IMR-90 (cell line): Measurements from ENCODE around the gene OSBP2. TPM values are rescaled to one million over a fixed set of nuclear protein-coding genes. Genes with fewer than 3 reads are reported as not detected.

Experiments
- ATAC-seq: fragments of 200-7000 bp; cut with Tn5 transposase; 2 replicates; pipeline ENCODE4 v1.9.1; 2020; ENCODE audit warnings: low read depth, mild to moderate bottlenecking, moderate library complexity
- BruUV-seq: library from RNA; stranded (reverse); fragments of 400-500 nt; replicated peaks from 2 replicates; lab custom pipeline; 2021; lab: Mats Ljungman, UMichigan
- CTCF ChIA-PET: fragments of 300-600 bp; formaldehyde crosslinking; extraction: SDS; loops from one replicate; lab custom pipeline; 2021; ENCODE audit warnings: antibody characterized with exemption; lab: Yijun Ruan, JAX
- POLR2A ChIA-PET: fragments of 300-600 bp; sonication (Branson Sonifier 250); formaldehyde crosslinking; loops from one replicate; lab custom pipeline; 2022; ENCODE audit warnings: antibody characterized with exemption; ENCODE audit not compliant: unreplicated experiment; lab: Charles Lee
- DNase-seq: peaks from one replicate; pipeline ENCODE4 v3.0.0; 2013
- H2AFZ ChIP-seq: replicated peaks from 2 replicates; pipeline ENCODE3; 2013; ENCODE audit warnings: low read length, mild to moderate bottlenecking; ENCODE audit not compliant: poor library complexity
- H2AK5ac ChIP-seq: 2 replicates; pipeline ENCODE4 v1.6.1; 2013; ENCODE audit warnings: low read depth, low read length, inconsistent platforms
- H2AK9ac ChIP-seq: replicated peaks from 2 replicates; pipeline ENCODE3; 2013; ENCODE audit warnings: mild to moderate bottlenecking, low read depth, low read length, moderate library complexity; ENCODE audit not compliant: poor library complexity
- H2BK120ac ChIP-seq: 2 replicates; pipeline ENCODE4 v1.6.1; 2013; ENCODE audit warnings: low read depth, low read length, inconsistent platforms
- H2BK15ac ChIP-seq: 3 replicates; pipeline ENCODE4 v1.6.1; 2013; ENCODE audit warnings: low read depth, low read length, inconsistent platforms
- H2BK20ac ChIP-seq: 2 replicates; pipeline ENCODE4 v1.6.1; 2013; ENCODE audit warnings: low read depth, mild to moderate bottlenecking, inconsistent platforms, low read length, moderate library complexity
- H2BK5ac ChIP-seq: 2 replicates; pipeline ENCODE4 v1.6.1; 2013; ENCODE audit warnings: mild to moderate bottlenecking, low read depth, low read length, inconsistent platforms; ENCODE audit not compliant: poor library complexity, severe bottlenecking
- H3K14ac ChIP-seq: replicated peaks from 2 replicates; pipeline ENCODE4 v1.6.1; 2013; ENCODE audit warnings: low read depth, low read length, inconsistent platforms
- H3K18ac ChIP-seq: 2 replicates; pipeline ENCODE4 v1.6.1; 2013; ENCODE audit warnings: low read depth, low read length, control low read depth
- H3K23ac ChIP-seq: 2 replicates; pipeline ENCODE4 v1.6.1; 2013; ENCODE audit warnings: low read depth, low read length, inconsistent platforms
- H3K27ac ChIP-seq: 2 replicates; pipeline ENCODE4 v1.5.1; 2013; ENCODE audit warnings: mild to moderate bottlenecking, control low read depth, low read length; ENCODE audit not compliant: insufficient read depth
- H3K27me3 ChIP-seq: 2 replicates; pipeline ENCODE4 v1.6.1; 2013; ENCODE audit warnings: low read length; ENCODE audit not compliant: control insufficient read depth, insufficient read depth
- H3K36me3 ChIP-seq: 2 replicates; pipeline ENCODE4 v1.6.1; 2013; ENCODE audit warnings: low read length, mixed read lengths; ENCODE audit not compliant: control insufficient read depth, insufficient read depth
- H3K4ac ChIP-seq: 2 replicates; pipeline ENCODE4 v1.6.1; 2013; ENCODE audit warnings: low read depth, low read length, inconsistent platforms
- H3K4me1 ChIP-seq: 2 replicates; pipeline ENCODE4 v1.6.1; 2013; ENCODE audit warnings: low read length, mixed read lengths; ENCODE audit not compliant: control insufficient read depth, insufficient read depth
- H3K4me2 ChIP-seq: 2 replicates; pipeline ENCODE4 v1.6.1; 2013; ENCODE audit warnings: low read depth, mild to moderate bottlenecking, control low read depth, low read length, moderate library complexity
- H3K4me3 ChIP-seq: 2 replicates; pipeline ENCODE4 v1.5.1; 2013; ENCODE audit warnings: low read depth, mild to moderate bottlenecking, control low read depth, low read length, moderate library complexity; ENCODE audit not compliant: insufficient read depth
- H3K56ac ChIP-seq: 2 replicates; pipeline ENCODE4 v1.6.1; 2013; ENCODE audit warnings: low read length, inconsistent platforms; ENCODE audit not compliant: insufficient read depth; ENCODE audit errors: extremely low read depth
- H3K79me1 ChIP-seq, 2 experiments: 2 replicates each; pipeline ENCODE4 v1.6.1; 2013; ENCODE audit warnings: low read length in 2 of 2, inconsistent platforms in 1 of 2, low read depth in 1 of 2
- H3K9ac ChIP-seq: 2 replicates; pipeline ENCODE4 v1.6.1; 2013; ENCODE audit warnings: low read depth, low read length, control low read depth
- H3K9me1 ChIP-seq: 2 replicates; pipeline ENCODE4 v1.6.1; 2013; ENCODE audit warnings: low read length, inconsistent platforms; ENCODE audit not compliant: insufficient read depth
- H3K9me3 ChIP-seq: 2 replicates; pipeline ENCODE4 v1.6.1; 2013; ENCODE audit warnings: low read length; ENCODE audit not compliant: control insufficient read depth, insufficient read depth
- H4K20me1 ChIP-seq: 2 replicates; pipeline ENCODE4 v1.6.1; 2013; ENCODE audit warnings: low read length, inconsistent platforms; ENCODE audit not compliant: insufficient read depth
- H4K5ac ChIP-seq: 2 replicates; pipeline ENCODE4 v1.6.1; 2013; ENCODE audit warnings: mild to moderate bottlenecking, low read depth, low read length, control low read depth
- H4K8ac ChIP-seq, 2 experiments: 2 replicates each; pipeline ENCODE4 v1.6.1; 2013; ENCODE audit warnings: low read depth in 2 of 2, low read length in 2 of 2, control low read depth in 1 of 2, inconsistent platforms in 1 of 2
- H4K91ac ChIP-seq: 2 replicates; pipeline ENCODE4 v1.6.1; 2013; ENCODE audit warnings: low read depth, low read length, inconsistent platforms; ENCODE audit not compliant: insufficient read depth
- BHLHE40 ChIP-seq: fragments of 150-350 bp; IDR thresholded peaks from 2 replicates; pipeline ENCODE4 v1.6.1; 2016; ENCODE audit warnings: mild to moderate bottlenecking, low read depth, low read length
- CEBPB ChIP-seq: IDR thresholded peaks from 2 replicates; pipeline ENCODE4 v1.6.1; 2012; ENCODE audit warnings: low read depth, low read length, improper control_type of control experiment
- CHD1 ChIP-seq: IDR thresholded peaks from 2 replicates; pipeline ENCODE4 v1.6.1; 2012; ENCODE audit warnings: low read depth, low read length, improper control_type of control experiment
- ELK1 ChIP-seq: fragments of 150-350 bp; IDR thresholded peaks from 2 replicates; pipeline ENCODE4 v1.6.1; 2016; ENCODE audit warnings: low read depth, mild to moderate bottlenecking, low read length, moderate library complexity, borderline replicate concordance
- FOS ChIP-seq: fragments of 150-350 bp; IDR thresholded peaks from 2 replicates; pipeline ENCODE4 v1.6.1; 2016; ENCODE audit warnings: low read depth, low read length
- MAFK ChIP-seq: IDR thresholded peaks from 2 replicates; pipeline ENCODE4 v1.6.1; 2012; ENCODE audit warnings: low read depth, low read length, improper control_type of control experiment
- MAZ ChIP-seq: IDR thresholded peaks from 2 replicates; pipeline ENCODE4 v1.6.1; 2012; ENCODE audit warnings: low read depth, mild to moderate bottlenecking, low read length, improper control_type of control experiment, moderate library complexity, borderline replicate concordance
- MXI1 ChIP-seq: IDR thresholded peaks from 2 replicates; pipeline ENCODE4 v1.6.1; 2012; ENCODE audit warnings: low read depth, mild to moderate bottlenecking, low read length, moderate library complexity, borderline replicate concordance
- NFE2L2 ChIP-seq: fragments of 150-350 bp; IDR thresholded peaks from 2 replicates; pipeline ENCODE4 v1.6.1; 2016; ENCODE audit warnings: low read depth, mild to moderate bottlenecking, low read length
- POLR2A ChIP-seq: IDR thresholded peaks from 2 replicates; pipeline ENCODE4 v1.6.1; 2012; ENCODE audit warnings: mild to moderate bottlenecking, low read depth, low read length
- RAD21 ChIP-seq: IDR thresholded peaks from 2 replicates; pipeline ENCODE4 v1.6.1; 2012; ENCODE audit warnings: low read length, improper control_type of control experiment
- RCOR1 ChIP-seq: IDR thresholded peaks from 2 replicates; pipeline ENCODE4 v1.6.1; 2012; ENCODE audit warnings: mild to moderate bottlenecking, low read length, improper control_type of control experiment; ENCODE audit not compliant: insufficient replicate concordance
- RFX5 ChIP-seq: IDR thresholded peaks from 2 replicates; pipeline ENCODE4 v1.8.0; 2012; ENCODE audit warnings: low read depth, mild to moderate bottlenecking, low read length, moderate library complexity
- SMC3 ChIP-seq: fragments of 150-350 bp; IDR thresholded peaks from 2 replicates; pipeline ENCODE4 v1.6.1; 2016; ENCODE audit warnings: low read depth, mild to moderate bottlenecking, antibody characterized with exemption, low read length, moderate library complexity
- WGBS, 2 experiments: methylation state at CpG; one replicate each; pipeline versions ENCODE4 v1.1.5 to v1.1.7; 2013; ENCODE audit warnings: missing lambda C conversion rate in 2 of 2; ENCODE audit not compliant: insufficient read length in 1 of 2; ENCODE audit errors: extremely low coverage in 2 of 2; 5-methylcytosine and 5-hydroxymethylcytosine counted together
- dilution Hi-C: fragments of 300-500 bp; cut with HindIII; formaldehyde crosslinking; loops from one replicate; pipeline ENCODE4 v1.14.3; 2018; ENCODE audit warnings: low sequenced_read_pairs; ENCODE audit not compliant: unreplicated experiment
- in situ Hi-C: fragments of 300-500 bp; cut with MboI; formaldehyde crosslinking; loops from 3 replicates; pipeline ENCODE4 v1.14.3; 2019; ENCODE audit warnings: low sequenced_read_pairs, inconsistent platforms, mixed read lengths
- intact Hi-C: fragments of 100-400 bp; cut with micrococcal nuclease; formaldehyde crosslinking; loops from 2 replicates; pipeline ENCODE4 v1.10.0; 2022
- polyA plus RNA-seq, 3 experiments: library from polyadenylated mRNA; depleted of rRNA; stranded (reverse); fragments of >200 nt; gene quantifications; 2 replicates each; pipeline ENCODE4 v1.2.3, GENCODE V29; 2012; ENCODE audit warnings: low replicate concordance in 1 of 3
- total RNA-seq: library from RNA; depleted of rRNA; stranded (reverse); fragments of >200 nt; gene quantifications from 2 replicates; pipeline ENCODE4 v1.2.3, GENCODE V29; 2012
- TF ChIP-seq, protein P1 (sequence below): fragments of 150-350 bp; IDR thresholded peaks from 2 replicates; pipeline ENCODE4 v1.6.1; 2017; ENCODE audit warnings: mild to moderate bottlenecking, antibody characterized with exemption, low read length, low read depth
- TF ChIP-seq, protein P2 (sequence below): conservative IDR thresholded peaks from 2 replicates; pipeline ENCODE4 v1.5.1; 2012; ENCODE audit warnings: mild to moderate bottlenecking, low read depth, low read length, improper control_type of control experiment

The OSBP2 gene
- total and polyA plus RNA-seq, 2 of the 4 experiments (the other 2 are of a cell fraction) = 1.8 to 2.2 TPM

GRCh38 chr22:30875481-30876215 is 181.0 kb downstream of the OSBP2 start:
- no peak for DNase-seq
- Histone ChIP-seq H3K4me1 (no peaks in the 10 kb centered on the region; the same call in 1 of the 2 replicates), H3K4me2 (no peak overlapping the region), H2BK5ac (no peak overlapping the region), H3K4me3 (no peak overlapping the region), H4K5ac (no peak overlapping the region), H3K9me1 (no peaks in the 10 kb centered on the region), H2BK15ac (no peak overlapping the region), H2AFZ (no peak overlapping the region), H3K79me1 (no peaks in the 10 kb centered on the region), H3K56ac (no peak overlapping the region), H4K91ac (no peak overlapping the region), H3K23ac (no peak overlapping the region), H4K20me1 (no peaks in the 10 kb centered on the region), H2AK9ac (no peak overlapping the region), H2BK20ac (no peak overlapping the region), H3K9ac (no peak overlapping the region), H3K36me3 (no peaks in the 10 kb centered on the region), H3K18ac (no peak overlapping the region), H4K8ac (no peak overlapping the region), H3K27ac (no peak overlapping the region), H2BK120ac (no peak overlapping the region), H3K4ac (no peak overlapping the region), H3K14ac (no peak overlapping the region), H2AK5ac (no peak overlapping the region), H3K27me3 (no peaks in the 10 kb centered on the region; the same call in 1 of the 2 replicates), H3K9me3 (no peaks in the 10 kb centered on the region)
- BruUV-seq = no TSS peak
- no peak for ATAC-seq
- CTCF ChIA-PET = no interaction called here
- 79% methylated on average over 6 of the region's 17 CpGs; no CpG with 5 or more reads in 1 of the 2 experiments for WGBS, 2 experiments
- TF ChIP-seq CHD1 = no peak
- TF ChIP-seq, protein P1, sequence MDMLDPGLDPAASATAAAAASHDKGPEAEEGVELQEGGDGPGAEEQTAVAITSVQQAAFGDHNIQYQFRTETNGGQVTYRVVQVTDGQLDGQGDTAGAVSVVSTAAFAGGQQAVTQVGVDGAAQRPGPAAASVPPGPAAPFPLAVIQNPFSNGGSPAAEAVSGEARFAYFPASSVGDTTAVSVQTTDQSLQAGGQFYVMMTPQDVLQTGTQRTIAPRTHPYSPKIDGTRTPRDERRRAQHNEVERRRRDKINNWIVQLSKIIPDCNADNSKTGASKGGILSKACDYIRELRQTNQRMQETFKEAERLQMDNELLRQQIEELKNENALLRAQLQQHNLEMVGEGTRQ = no peak
- TF ChIP-seq, protein P2, sequence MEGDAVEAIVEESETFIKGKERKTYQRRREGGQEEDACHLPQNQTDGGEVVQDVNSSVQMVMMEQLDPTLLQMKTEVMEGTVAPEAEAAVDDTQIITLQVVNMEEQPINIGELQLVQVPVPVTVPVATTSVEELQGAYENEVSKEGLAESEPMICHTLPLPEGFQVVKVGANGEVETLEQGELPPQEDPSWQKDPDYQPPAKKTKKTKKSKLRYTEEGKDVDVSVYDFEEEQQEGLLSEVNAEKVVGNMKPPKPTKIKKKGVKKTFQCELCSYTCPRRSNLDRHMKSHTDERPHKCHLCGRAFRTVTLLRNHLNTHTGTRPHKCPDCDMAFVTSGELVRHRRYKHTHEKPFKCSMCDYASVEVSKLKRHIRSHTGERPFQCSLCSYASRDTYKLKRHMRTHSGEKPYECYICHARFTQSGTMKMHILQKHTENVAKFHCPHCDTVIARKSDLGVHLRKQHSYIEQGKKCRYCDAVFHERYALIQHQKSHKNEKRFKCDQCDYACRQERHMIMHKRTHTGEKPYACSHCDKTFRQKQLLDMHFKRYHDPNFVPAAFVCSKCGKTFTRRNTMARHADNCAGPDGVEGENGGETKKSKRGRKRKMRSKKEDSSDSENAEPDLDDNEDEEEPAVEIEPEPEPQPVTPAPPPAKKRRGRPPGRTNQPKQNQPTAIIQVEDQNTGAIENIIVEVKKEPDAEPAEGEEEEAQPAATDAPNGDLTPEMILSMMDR = no peak
- TF ChIP-seq FOS = no peak
- no peak for TF ChIP-seq SMC3
- no peak for TF ChIP-seq POLR2A
- TF ChIP-seq RCOR1 = no peak
- no peak for TF ChIP-seq MAFK
- no peak for TF ChIP-seq MAZ
- no peak for TF ChIP-seq ELK1
- TF ChIP-seq RFX5 = no peak
- no peak for TF ChIP-seq MXI1
- no peak for TF ChIP-seq BHLHE40
- no peak for TF ChIP-seq CEBPB
- no peak for TF ChIP-seq NFE2L2
- no peak for TF ChIP-seq RAD21
- dilution Hi-C loops (no loop called here), intact Hi-C loops (no loop called here), in situ Hi-C loops (no loop called here)
- POLR2A ChIA-PET = no interaction called here
